Measurements from ENCODE around the gene CHST8.

The CHST8 gene

GRCh38 chr19:33724721-33725060, 102.9 kb downstream of the CHST8 start:
- no peak overlapping the region for H3K27ac ChIP-seq
- no peaks in the 10 kb centered on the region for H3K36me3 ChIP-seq (ENCODE audit: insufficient read depth, low read length)
- TF ChIP-seq FOXP2 (optimal IDR thresholded peaks at IDR 0.05; ENCODE audit: control extremely low read depth, extremely low read length, insufficient read depth) (no peak), EZH2 (IDR thresholded peaks at IDR 0.05) (no peak), POLR2AphosphoS5 (IDR thresholded peaks at IDR 0.05; ENCODE audit: borderline replicate concordance, low read depth, low read length) (no peak)
- DNase-seq (ENCODE audit: low read depth, low spot score), result no peak
- no peaks in the 10 kb centered on the region for H3K9me3 ChIP-seq (ENCODE audit: low read depth, low read length)
- no peak overlapping the region for H3K4me3 ChIP-seq
- no peak overlapping the region for H3K9ac ChIP-seq (ENCODE audit: insufficient read length)

GRCh38 chr19:33725567-33725966, 103.8 kb downstream of the CHST8 start:
- Histone ChIP-seq H3K27ac (no peak overlapping the region), H3K9ac (ENCODE audit: insufficient read length) (no peak overlapping the region), H3K4me3 (no peak overlapping the region), H3K9me3 (ENCODE audit: low read depth, low read length) (no peaks in the 10 kb centered on the region), H3K36me3 (ENCODE audit: insufficient read depth, low read length) (no peaks in the 10 kb centered on the region)
- DNase-seq (ENCODE audit: low read depth, low spot score), result no peak
- no peak for TF ChIP-seq POLR2AphosphoS5 (IDR thresholded peaks at IDR 0.05; ENCODE audit: borderline replicate concordance, low read depth, low read length)
- no peak for TF ChIP-seq FOXP2 (optimal IDR thresholded peaks at IDR 0.05; ENCODE audit: control extremely low read depth, extremely low read length, insufficient read depth)
- TF ChIP-seq EZH2 (IDR thresholded peaks at IDR 0.05), result no peak

GRCh38 chr19:33726756-33727155, 105.0 kb downstream of the CHST8 start:
- no peak overlapping the region for H3K4me3 ChIP-seq
- no peaks in the 10 kb centered on the region for H3K9me3 ChIP-seq (ENCODE audit: low read depth, low read length)
- H3K9ac ChIP-seq (ENCODE audit: insufficient read length), result no peak overlapping the region
- no peak overlapping the region for H3K27ac ChIP-seq
- no peaks in the 10 kb centered on the region for H3K36me3 ChIP-seq (ENCODE audit: insufficient read depth, low read length)
- no peak for DNase-seq (ENCODE audit: low read depth, low spot score)
- TF ChIP-seq EZH2 (IDR thresholded peaks at IDR 0.05) (no peak), FOXP2 (optimal IDR thresholded peaks at IDR 0.05; ENCODE audit: control extremely low read depth, extremely low read length, insufficient read depth) (no peak), POLR2AphosphoS5 (IDR thresholded peaks at IDR 0.05; ENCODE audit: borderline replicate concordance, low read depth, low read length) (no peak)

GRCh38 chr19:33727331-33727998, 105.7 kb downstream of the CHST8 start:
- Histone ChIP-seq H3K9me3 (ENCODE audit: low read depth, low read length) (no peaks in the 10 kb centered on the region), H3K9ac (ENCODE audit: insufficient read length) (no peak overlapping the region), H3K4me3 (no peak overlapping the region), H3K36me3 (ENCODE audit: insufficient read depth, low read length) (no peaks in the 10 kb centered on the region), H3K27ac (no peak overlapping the region)
- TF ChIP-seq POLR2AphosphoS5 (IDR thresholded peaks at IDR 0.05; ENCODE audit: borderline replicate concordance, low read depth, low read length) (no peak), EZH2 (IDR thresholded peaks at IDR 0.05) (no peak), FOXP2 (optimal IDR thresholded peaks at IDR 0.05; ENCODE audit: control extremely low read depth, extremely low read length, insufficient read depth) (no peak)
- no peak for DNase-seq (ENCODE audit: low read depth, low spot score)

- no peak overlapping the region for H3K27ac ChIP-seq
- DNase-seq (ENCODE audit: low read depth, low spot score), result no peak
Observed at GRCh38 chr19:33728141-33728540, 106.4 kb downstream of the CHST8 start.

DNA sequence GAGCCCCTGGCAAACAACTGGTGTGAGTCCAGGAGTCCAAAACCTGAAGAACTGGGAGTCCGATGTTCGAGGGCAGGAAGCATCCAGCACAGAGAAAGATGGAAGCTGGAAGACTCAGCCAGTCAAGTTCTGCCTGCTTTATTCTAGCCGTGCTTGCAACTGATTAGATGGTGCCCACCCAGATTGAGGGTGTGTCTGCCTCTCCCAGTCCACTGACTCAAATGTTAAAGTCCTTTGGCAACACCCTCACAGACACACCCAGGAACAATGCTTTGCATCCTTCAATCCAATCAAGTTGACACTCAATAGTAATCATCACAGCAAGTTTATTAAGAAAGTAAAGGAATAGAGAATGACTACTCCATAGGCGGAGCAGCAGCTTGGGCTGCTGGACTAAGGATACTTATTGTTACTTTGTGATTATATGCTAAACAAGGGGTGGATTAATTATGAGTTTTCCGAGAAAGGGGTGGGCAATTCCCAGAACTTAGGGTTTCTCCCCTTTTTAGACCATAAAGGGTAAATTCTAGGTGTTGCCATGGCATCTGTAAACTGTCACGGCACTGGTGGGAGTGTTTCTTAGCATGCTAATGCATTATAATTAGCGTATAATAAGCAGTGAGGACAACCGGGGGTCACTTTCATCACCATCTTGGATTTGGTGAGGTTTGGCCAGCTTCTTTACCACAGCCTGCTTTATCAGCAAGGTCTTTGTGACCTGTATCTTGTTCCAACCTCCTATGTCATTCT, 109.3 kb downstream of the CHST8 start:
- Histone ChIP-seq H3K9me3 (ENCODE audit: low read depth, low read length) (no peaks in the 10 kb centered on the region), H3K9ac (ENCODE audit: insufficient read length) (no peak overlapping the region), H3K36me3 (ENCODE audit: insufficient read depth, low read length) (no peaks in the 10 kb centered on the region), H3K27ac (no peak overlapping the region), H3K4me3 (no peak overlapping the region)
- no peak for DNase-seq (ENCODE audit: low read depth, low spot score)
- TF ChIP-seq FOXP2 (optimal IDR thresholded peaks at IDR 0.05; ENCODE audit: control extremely low read depth, extremely low read length, insufficient read depth), result no peak
- no peak for TF ChIP-seq EZH2 (IDR thresholded peaks at IDR 0.05)
- no peak for TF ChIP-seq POLR2AphosphoS5 (IDR thresholded peaks at IDR 0.05; ENCODE audit: borderline replicate concordance, low read depth, low read length)

More at GRCh38 chr19:33728141-33728540, 106.4 kb downstream of the CHST8 start:
- Histone ChIP-seq H3K9me3 (ENCODE audit: low read depth, low read length) (no peaks in the 10 kb centered on the region), H3K9ac (ENCODE audit: insufficient read length) (no peak overlapping the region), H3K36me3 (ENCODE audit: insufficient read depth, low read length) (no peaks in the 10 kb centered on the region), H3K4me3 (no peak overlapping the region)
- no peak for TF ChIP-seq FOXP2 (optimal IDR thresholded peaks at IDR 0.05; ENCODE audit: control extremely low read depth, extremely low read length, insufficient read depth)
- TF ChIP-seq POLR2AphosphoS5 (IDR thresholded peaks at IDR 0.05; ENCODE audit: borderline replicate concordance, low read depth, low read length), result no peak
- TF ChIP-seq EZH2 (IDR thresholded peaks at IDR 0.05), result no peak

- Histone ChIP-seq H3K9me3 (ENCODE audit: low read depth, low read length) (no peaks in the 10 kb centered on the region), H3K9ac (ENCODE audit: insufficient read length) (no peak overlapping the region), H3K27ac (no peak overlapping the region), H3K4me3 (no peak overlapping the region), H3K36me3 (ENCODE audit: insufficient read depth, low read length) (no peaks in the 10 kb centered on the region)
- no peak for DNase-seq (ENCODE audit: low read depth, low spot score)
- TF ChIP-seq EZH2 (IDR thresholded peaks at IDR 0.05), result no peak
- TF ChIP-seq FOXP2 (optimal IDR thresholded peaks at IDR 0.05; ENCODE audit: control extremely low read depth, extremely low read length, insufficient read depth), result no peak
- no peak for TF ChIP-seq POLR2AphosphoS5 (IDR thresholded peaks at IDR 0.05; ENCODE audit: borderline replicate concordance, low read depth, low read length)
Observed at GRCh38 chr19:33731881-33732280, 110.1 kb downstream of the CHST8 start.

DNA sequence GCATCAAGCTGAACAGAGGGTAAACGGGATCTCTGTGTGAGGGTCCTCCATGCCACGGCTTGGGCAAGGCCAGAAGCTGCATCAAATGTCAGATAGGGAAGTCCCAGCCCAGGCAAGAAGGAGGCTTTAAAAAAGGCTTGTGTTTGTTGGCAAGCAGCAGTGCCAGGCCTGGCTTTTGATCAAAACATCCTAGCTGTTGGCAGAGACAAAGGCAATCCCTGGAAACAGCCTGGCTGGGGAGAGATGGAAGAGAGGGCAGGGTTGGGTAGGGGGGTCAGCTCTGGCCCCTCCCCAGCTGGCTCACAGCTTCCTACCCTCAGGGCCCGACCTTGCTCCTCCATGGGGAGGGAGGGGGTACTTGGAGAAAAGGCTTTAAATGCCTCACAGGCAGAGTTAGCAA, 113.2 kb downstream of the CHST8 start:
- Histone ChIP-seq H3K9ac (ENCODE audit: insufficient read length) (no peak overlapping the region), H3K36me3 (ENCODE audit: insufficient read depth, low read length) (no peaks in the 10 kb centered on the region), H3K27ac (no peak overlapping the region), H3K9me3 (ENCODE audit: low read depth, low read length) (no peaks in the 10 kb centered on the region), H3K4me3 (no peak overlapping the region)
- DNase-seq (ENCODE audit: low read depth, low spot score), result no peak
- no peak for TF ChIP-seq POLR2AphosphoS5 (IDR thresholded peaks at IDR 0.05; ENCODE audit: borderline replicate concordance, low read depth, low read length)
- TF ChIP-seq FOXP2 (optimal IDR thresholded peaks at IDR 0.05; ENCODE audit: control extremely low read depth, extremely low read length, insufficient read depth), result no peak
- no peak for TF ChIP-seq EZH2 (IDR thresholded peaks at IDR 0.05)
